Measurements from ENCODE around the gene NUDT17.

Gene NUDT17

DNA sequence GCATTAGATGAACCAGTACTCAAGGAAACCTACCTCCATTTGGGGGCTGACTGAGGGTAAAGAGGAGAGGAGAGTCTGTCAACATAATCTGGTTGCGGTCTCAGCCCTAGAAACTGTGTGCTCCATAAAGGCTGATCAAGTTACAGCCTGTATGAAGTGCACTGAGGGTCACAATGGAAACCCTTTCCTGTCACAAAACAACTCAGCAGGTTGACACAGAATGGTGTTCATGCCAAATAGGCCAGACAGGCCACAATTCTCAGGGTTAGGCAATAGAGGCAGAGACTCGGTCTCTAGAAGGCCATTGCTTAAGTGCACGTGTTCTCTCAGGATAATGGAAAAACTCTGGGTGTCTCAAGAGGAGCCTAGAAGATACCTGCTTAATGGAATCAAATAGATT lies 44.3 kb downstream of the NUDT17 start:
- no peak for DNase-seq (ENCODE audit: low read depth)
- TF ChIP-seq, protein P1, sequence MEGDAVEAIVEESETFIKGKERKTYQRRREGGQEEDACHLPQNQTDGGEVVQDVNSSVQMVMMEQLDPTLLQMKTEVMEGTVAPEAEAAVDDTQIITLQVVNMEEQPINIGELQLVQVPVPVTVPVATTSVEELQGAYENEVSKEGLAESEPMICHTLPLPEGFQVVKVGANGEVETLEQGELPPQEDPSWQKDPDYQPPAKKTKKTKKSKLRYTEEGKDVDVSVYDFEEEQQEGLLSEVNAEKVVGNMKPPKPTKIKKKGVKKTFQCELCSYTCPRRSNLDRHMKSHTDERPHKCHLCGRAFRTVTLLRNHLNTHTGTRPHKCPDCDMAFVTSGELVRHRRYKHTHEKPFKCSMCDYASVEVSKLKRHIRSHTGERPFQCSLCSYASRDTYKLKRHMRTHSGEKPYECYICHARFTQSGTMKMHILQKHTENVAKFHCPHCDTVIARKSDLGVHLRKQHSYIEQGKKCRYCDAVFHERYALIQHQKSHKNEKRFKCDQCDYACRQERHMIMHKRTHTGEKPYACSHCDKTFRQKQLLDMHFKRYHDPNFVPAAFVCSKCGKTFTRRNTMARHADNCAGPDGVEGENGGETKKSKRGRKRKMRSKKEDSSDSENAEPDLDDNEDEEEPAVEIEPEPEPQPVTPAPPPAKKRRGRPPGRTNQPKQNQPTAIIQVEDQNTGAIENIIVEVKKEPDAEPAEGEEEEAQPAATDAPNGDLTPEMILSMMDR (IDR thresholded peaks at IDR 0.05; ENCODE audit: low read depth, low read length) = no peak
- TF ChIP-seq MYC (IDR thresholded peaks at IDR 0.05; ENCODE audit: low read depth, low read length) (no peak), POLR2A (IDR thresholded peaks at IDR 0.05; ENCODE audit: extremely low read depth, insufficient read length) (no peak), MAX (IDR thresholded peaks at IDR 0.05; ENCODE audit: low read depth, low read length) (no peak)

DNA sequence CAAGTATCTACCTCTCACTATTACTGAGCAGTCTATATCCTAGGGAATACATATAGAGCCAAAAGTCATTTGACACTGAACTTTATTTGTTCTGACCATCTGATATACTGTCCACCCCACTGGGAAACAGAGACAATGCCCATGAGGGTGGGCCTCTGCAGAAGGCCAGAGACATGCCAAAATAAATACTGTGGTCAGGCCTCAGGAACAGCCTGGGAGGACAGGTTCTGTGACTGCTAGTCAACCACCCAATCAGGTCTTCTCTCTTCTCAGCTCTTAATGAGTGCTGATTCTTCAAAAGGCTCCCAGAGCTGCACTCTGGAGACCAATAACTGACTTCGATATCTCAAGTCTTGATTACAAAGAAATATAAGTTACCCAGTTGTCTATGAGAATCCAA lies 45.7 kb downstream of the NUDT17 start:
- DNase-seq (ENCODE audit: low read depth) = no peak
- no peak overlapping the region for H3K4me3 ChIP-seq (ENCODE audit: low read depth, low read length)
- TF ChIP-seq MAX (IDR thresholded peaks at IDR 0.05; ENCODE audit: low read depth, low read length) (no peak), MYC (IDR thresholded peaks at IDR 0.05; ENCODE audit: low read depth, low read length) (no peak), POLR2A (IDR thresholded peaks at IDR 0.05; ENCODE audit: extremely low read depth, insufficient read length) (no peak)
- TF ChIP-seq, protein P1 (IDR thresholded peaks at IDR 0.05; ENCODE audit: low read depth, low read length) = no peak

More for the DNA sequence above, 44.3 kb downstream of the NUDT17 start:
- H3K4me3 ChIP-seq (ENCODE audit: low read depth, low read length) = no peak overlapping the region

- H3K4me3 ChIP-seq (ENCODE audit: low read depth, low read length) = no peak overlapping the region
- no peak for TF ChIP-seq MAX (IDR thresholded peaks at IDR 0.05; ENCODE audit: low read depth, low read length)
- TF ChIP-seq, protein P1 (IDR thresholded peaks at IDR 0.05; ENCODE audit: low read depth, low read length) = peak; percentile 85
- DNase-seq (ENCODE audit: low read depth) = peak; percentile 75
Observed at GRCh38 chr1:145891587-145892485, 46.4 kb downstream of the NUDT17 start.

GRCh38 chr1:145892486-145893087 lies 47.2 kb downstream of the NUDT17 start:
- TF ChIP-seq MYC (IDR thresholded peaks at IDR 0.05; ENCODE audit: low read depth, low read length) (no peak), POLR2A (IDR thresholded peaks at IDR 0.05; ENCODE audit: extremely low read depth, insufficient read length) (no peak), MAX (IDR thresholded peaks at IDR 0.05; ENCODE audit: low read depth, low read length) (no peak)
- TF ChIP-seq, protein P1 (IDR thresholded peaks at IDR 0.05; ENCODE audit: low read depth, low read length) = no peak
- no peak for DNase-seq (ENCODE audit: low read depth)
- no peak overlapping the region for H3K4me3 ChIP-seq (ENCODE audit: low read depth, low read length)

- no peak overlapping the region for H3K4me3 ChIP-seq (ENCODE audit: low read depth, low read length)
Observed at GRCh38 chr1:145893306-145894055, 48.1 kb downstream of the NUDT17 start.

More at GRCh38 chr1:145893306-145894055, 48.1 kb downstream of the NUDT17 start:
- TF ChIP-seq, protein P1 (IDR thresholded peaks at IDR 0.05; ENCODE audit: low read depth, low read length) = no peak
- no peak for TF ChIP-seq MAX (IDR thresholded peaks at IDR 0.05; ENCODE audit: low read depth, low read length)
- TF ChIP-seq MYC (IDR thresholded peaks at IDR 0.05; ENCODE audit: low read depth, low read length) = no peak
- no peak for TF ChIP-seq POLR2A (IDR thresholded peaks at IDR 0.05; ENCODE audit: extremely low read depth, insufficient read length)
- no peak for DNase-seq (ENCODE audit: low read depth)
